HG03159 (cell line): ENCODE results near the gene SREBF2.

ENCODE experiments used
- ATAC-seq: cut with Tn5 transposase; IDR thresholded peaks from one replicate; pipeline ENCODE4 v1.9.1; 2021; ENCODE audit warnings: mild to moderate bottlenecking, moderate library complexity; ENCODE audit not compliant: unreplicated experiment

The SREBF2 gene

GRCh38 chr22:41917903-41918791 lies 85.2 kb downstream of the SREBF2 start:
- no peak for ATAC-seq

- peak; percentile 34 for ATAC-seq
Measured at GRCh38 chr22:41919357-41920224, 86.7 kb downstream of the SREBF2 start.

- peak; percentile 25 for ATAC-seq
Measured at GRCh38 chr22:41920271-41920976, 87.5 kb downstream of the SREBF2 start.

- no peak for ATAC-seq
Measured at GRCh38 chr22:41922328-41922727, 89.4 kb downstream of the SREBF2 start.

- no peak for ATAC-seq
Measured at GRCh38 chr22:41922940-41923594, 90.2 kb downstream of the SREBF2 start.

- ATAC-seq, result no peak
Measured at GRCh38 chr22:41923595-41924276, 90.8 kb downstream of the SREBF2 start.

- peak; percentile 44 for ATAC-seq
Measured at GRCh38 chr22:41925783-41926460, 93.0 kb downstream of the SREBF2 start.

- no peak for ATAC-seq
Measured at GRCh38 chr22:41927813-41928212, 94.9 kb downstream of the SREBF2 start.

GRCh38 chr22:41928593-41929417 lies 95.9 kb downstream of the SREBF2 start:
- ATAC-seq, result no peak

GRCh38 chr22:41929418-41929810 lies 96.5 kb downstream of the SREBF2 start:
- ATAC-seq, result no peak

GRCh38 chr22:41931701-41932269 lies 98.9 kb downstream of the SREBF2 start:
- no peak for ATAC-seq

GRCh38 chr22:41932353-41932752 lies 99.4 kb downstream of the SREBF2 start:
- ATAC-seq, result no peak

- no peak for ATAC-seq
Measured at GRCh38 chr22:41933411-41934177, 100.7 kb downstream of the SREBF2 start.

GRCh38 chr22:41934284-41935014 lies 101.5 kb downstream of the SREBF2 start:
- ATAC-seq, result no peak

- ATAC-seq, result no peak
Measured at GRCh38 chr22:41935015-41935351, 102.1 kb downstream of the SREBF2 start.

- no peak for ATAC-seq
Measured at GRCh38 chr22:41935509-41935908, 102.6 kb downstream of the SREBF2 start.

GRCh38 chr22:41936894-41937169 lies 103.9 kb downstream of the SREBF2 start:
- ATAC-seq, result no peak
